Colonic mucosa (tissue), 4 donors: ENCODE data around the gene COMMD9. TPM values are rescaled to one million over a fixed set of nuclear protein-coding genes. Genes with fewer than 3 reads are reported as not detected.

Experiments used
- DNase-seq: peaks from one replicate; pipeline ENCODE4 v3.0.0-alpha.2; 2020
- H3K27ac ChIP-seq: fragments of 200-600 bp; one replicate; pipeline ENCODE4 v1.8.0; 2021
- H3K27me3 ChIP-seq: fragments of 200-600 bp; one replicate; pipeline ENCODE4 v1.8.0; 2021
- H3K36me3 ChIP-seq: fragments of 200-600 bp; one replicate; pipeline ENCODE4 v1.8.0; 2021
- H3K4me1 ChIP-seq: fragments of 200-600 bp; one replicate; pipeline ENCODE4 v1.8.0; 2021; ENCODE audit warnings: mild to moderate bottlenecking
- H3K4me3 ChIP-seq: fragments of 200-600 bp; one replicate; pipeline ENCODE4 v1.8.0; 2021
- H3K9ac ChIP-seq, 2 donors: one replicate each; pipeline ENCODE4 v1.7.0; 2013; ENCODE audit warnings: control low read depth in 2 of 2, low read depth in 2 of 2, low read length in 2 of 2
- H3K9me3 ChIP-seq: fragments of 200-600 bp; one replicate; pipeline ENCODE4 v1.8.0; 2021
- CTCF ChIP-seq: fragments of 200-600 bp; IDR thresholded peaks from one replicate; pipeline ENCODE4 v1.8.0; 2022; ENCODE audit warnings: antibody characterized with exemption, mild to moderate bottlenecking
- intact Hi-C: fragments of 100-400 bp; cut with DNase I; formaldehyde crosslinking; loops from one replicate; pipeline ENCODE4 v1.14.1; 2022
- total RNA-seq, 2 donors: library from RNA; stranded (reverse); fragmentation: NEBNext Ultra II Directional in 1 of 2; extraction: Animal tissue kit (Norgen Biotek cat#: 25700) in 1 of 2; gene quantifications; one replicate each; pipeline ENCODE4 v1.2.1, GENCODE V29; 2021
- donor health status: healthy.
- donor health status: DM: no; HTN: no; CAD: no.
- donor health status: DM: no; HTN: no; CAD: no.

The COMMD9 gene
- total RNA-seq, 2 donors from 2014 or later, result 40.6 to 55.9 TPM

DNA sequence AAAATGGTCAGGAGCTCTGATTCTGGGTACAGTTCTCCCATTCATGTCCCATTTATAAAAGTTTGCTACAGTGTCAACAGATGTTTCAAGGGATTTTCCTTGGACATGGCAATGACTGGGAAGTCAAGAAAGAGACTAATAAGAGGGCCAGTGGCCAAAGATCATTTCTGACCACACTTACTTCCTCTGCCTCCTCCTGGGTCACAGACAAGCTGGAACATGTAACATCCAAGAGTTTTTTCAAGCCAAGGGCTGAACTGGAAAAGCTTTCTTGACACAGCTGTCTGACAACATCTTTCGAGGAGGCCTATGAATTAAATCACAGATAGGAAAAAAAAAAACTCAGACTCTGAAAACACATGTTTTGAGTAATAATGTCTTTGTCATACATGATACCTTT lies 8.7 kb downstream of the COMMD9 start:
- no peak overlapping the region for H3K9ac ChIP-seq
- peak; percentile 0 for DNase-seq
- no peak overlapping the region for H3K4me3 ChIP-seq
- no peaks in the 10 kb centered on the region for H3K27me3 ChIP-seq
- no peaks in the 10 kb centered on the region for H3K36me3 ChIP-seq
- no peak overlapping the region for H3K27ac ChIP-seq
- no peaks in the 10 kb centered on the region for H3K9me3 ChIP-seq
- intact Hi-C loops, result no loop called here
- TF ChIP-seq CTCF, result no peak
- H3K4me1 ChIP-seq, result no peaks in the 10 kb centered on the region

DNA sequence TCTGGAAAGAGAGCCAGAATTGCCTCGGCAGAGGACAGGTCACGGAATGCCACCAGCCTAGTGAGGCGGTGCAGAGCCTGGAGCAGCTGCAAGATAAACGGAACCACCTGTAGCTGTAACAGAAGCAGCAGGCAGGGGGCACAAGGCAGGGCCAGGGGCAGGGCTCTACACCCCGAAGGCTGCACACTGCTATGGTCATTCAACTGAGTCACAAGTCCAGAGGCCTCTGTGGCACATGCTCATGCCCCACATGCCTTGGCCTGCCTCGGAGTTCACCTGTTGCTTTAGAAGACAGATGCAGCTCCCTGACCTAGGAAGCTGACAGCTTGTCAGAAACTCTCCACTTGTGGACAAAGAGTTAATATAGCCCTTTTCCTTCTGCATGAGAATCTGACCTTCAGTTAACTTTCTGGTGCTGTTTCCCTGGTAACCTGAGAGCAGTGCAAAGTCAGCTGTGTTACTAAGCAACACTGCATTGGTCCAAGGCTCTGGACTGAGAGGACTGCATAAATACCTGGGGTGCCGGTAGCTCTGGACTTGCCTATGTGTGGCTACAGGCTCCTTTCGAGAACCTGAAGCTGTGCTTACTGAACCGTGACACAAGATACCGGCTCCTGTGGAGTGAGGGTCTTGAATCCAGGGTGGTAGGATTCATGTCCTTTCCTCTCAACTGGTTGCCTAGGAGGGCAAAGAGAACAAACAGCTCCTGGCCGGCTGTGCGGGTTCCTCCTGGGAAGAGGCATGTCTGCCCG lies 10.5 kb downstream of the COMMD9 start:
- no peak for TF ChIP-seq CTCF
- no peaks in the 10 kb centered on the region for H3K27me3 ChIP-seq
- no peak overlapping the region for H3K9ac ChIP-seq
- DNase-seq, result peak; percentile 10
- H3K27ac ChIP-seq, result no peak overlapping the region
- H3K9me3 ChIP-seq, result no peaks in the 10 kb centered on the region
- intact Hi-C loops, result no loop called here
- H3K4me1 ChIP-seq, result no peaks in the 10 kb centered on the region
- no peak overlapping the region for H3K4me3 ChIP-seq
- peaks cover 8% of the 10 kb centered on the region for H3K36me3 ChIP-seq

GRCh38 chr11:36274414-36274813 lies 14.8 kb downstream of the COMMD9 start:
- intact Hi-C loops, result no loop called here
- H3K27ac ChIP-seq, result no peak overlapping the region
- H3K4me1 ChIP-seq, result no peaks in the 10 kb centered on the region
- H3K9ac ChIP-seq, result no peak overlapping the region
- peaks cover 9% of the 10 kb centered on the region for H3K36me3 ChIP-seq
- DNase-seq, result peak; percentile 13
- H3K27me3 ChIP-seq, result no peaks in the 10 kb centered on the region
- no peak overlapping the region for H3K4me3 ChIP-seq
- TF ChIP-seq CTCF, result no peak
- no peaks in the 10 kb centered on the region for H3K9me3 ChIP-seq

GRCh38 chr11:36273110-36273509 lies 16.1 kb downstream of the COMMD9 start:
- DNase-seq, result peak; percentile 3
- TF ChIP-seq CTCF, result no peak
- intact Hi-C loops, result no loop called here
- Histone ChIP-seq H3K4me1 (no peaks in the 10 kb centered on the region), H3K4me3 (no peak overlapping the region), H3K27ac (no peak overlapping the region), H3K36me3 (peaks cover 9% of the 10 kb centered on the region), H3K9ac (no peak overlapping the region), H3K27me3 (no peaks in the 10 kb centered on the region), H3K9me3 (no peaks in the 10 kb centered on the region)

DNA sequence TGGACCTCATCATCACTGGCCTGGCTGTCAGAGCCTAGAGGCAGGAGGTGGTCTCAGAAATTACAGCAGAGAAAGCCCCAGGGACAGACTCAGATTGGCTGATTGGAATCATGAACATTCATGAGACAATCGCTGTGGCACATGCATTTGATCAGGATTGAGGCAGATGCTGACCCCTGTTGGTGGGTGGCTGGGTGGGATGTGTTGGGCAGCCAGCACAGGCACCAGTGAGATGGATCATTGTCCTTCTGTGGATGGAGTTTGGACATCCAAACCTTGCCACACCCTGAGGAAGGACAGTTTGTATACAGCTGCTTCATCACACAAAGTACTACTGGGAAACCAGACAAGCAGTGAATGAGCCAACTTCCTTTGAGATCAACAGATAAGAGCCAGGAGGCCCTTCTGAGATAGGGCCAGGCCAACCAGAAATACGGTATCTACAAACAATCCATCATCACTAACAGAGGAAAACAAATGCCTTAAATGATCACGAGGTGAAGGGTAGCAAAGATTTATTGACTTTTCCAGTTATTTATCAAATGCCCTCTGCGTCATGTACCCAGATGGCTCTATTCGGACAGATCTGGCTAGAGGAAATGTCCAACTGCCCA lies 17.3 kb downstream of the COMMD9 start:
- DNase-seq, result no peak
- Histone ChIP-seq H3K27ac (no peak overlapping the region), H3K27me3 (no peaks in the 10 kb centered on the region), H3K4me1 (no peaks in the 10 kb centered on the region), H3K4me3 (no peak overlapping the region), H3K9me3 (no peaks in the 10 kb centered on the region), H3K9ac (no peak overlapping the region), H3K36me3 (peaks cover 9% of the 10 kb centered on the region)
- no peak for TF ChIP-seq CTCF
- intact Hi-C loops, result no loop called here
